HUES48 (cell line): ENCODE data around the gene IL12RB1.
"Not testable (repeated sequence)": the region's sequence is repeated elsewhere in the genome, so short reads cannot be mapped to it uniquely, and the experiment has no call there.

Experiments
- H3K27ac ChIP-seq: one replicate; pipeline ENCODE4 v1.7.0; 2013; ENCODE audit warnings: low read depth, low read length, inconsistent platforms
- H3K27me3 ChIP-seq: 2 replicates; pipeline ENCODE4 v1.6.1; 2013; ENCODE audit warnings: mild to moderate bottlenecking, low read length; ENCODE audit not compliant: control insufficient read depth, insufficient read depth
- H3K36me3 ChIP-seq: 2 replicates; pipeline ENCODE4 v1.6.1; 2013; ENCODE audit warnings: low read length; ENCODE audit not compliant: control insufficient read depth, insufficient read depth
- H3K4me1 ChIP-seq: 2 replicates; pipeline ENCODE4 v1.6.1; 2013; ENCODE audit warnings: mild to moderate bottlenecking, low read length; ENCODE audit not compliant: control insufficient read depth, insufficient read depth
- H3K4me3 ChIP-seq: 2 replicates; pipeline ENCODE4 v1.5.1; 2013; ENCODE audit warnings: mild to moderate bottlenecking, low read depth, low read length
- H3K9ac ChIP-seq: 2 replicates; pipeline ENCODE4 v1.6.1; 2013; ENCODE audit warnings: mild to moderate bottlenecking, low read depth, low read length, moderate library complexity
- H3K9me3 ChIP-seq: 2 replicates; pipeline ENCODE4 v1.6.1; 2013; ENCODE audit warnings: low read length; ENCODE audit not compliant: control insufficient read depth, insufficient read depth

The IL12RB1 gene

DNA sequence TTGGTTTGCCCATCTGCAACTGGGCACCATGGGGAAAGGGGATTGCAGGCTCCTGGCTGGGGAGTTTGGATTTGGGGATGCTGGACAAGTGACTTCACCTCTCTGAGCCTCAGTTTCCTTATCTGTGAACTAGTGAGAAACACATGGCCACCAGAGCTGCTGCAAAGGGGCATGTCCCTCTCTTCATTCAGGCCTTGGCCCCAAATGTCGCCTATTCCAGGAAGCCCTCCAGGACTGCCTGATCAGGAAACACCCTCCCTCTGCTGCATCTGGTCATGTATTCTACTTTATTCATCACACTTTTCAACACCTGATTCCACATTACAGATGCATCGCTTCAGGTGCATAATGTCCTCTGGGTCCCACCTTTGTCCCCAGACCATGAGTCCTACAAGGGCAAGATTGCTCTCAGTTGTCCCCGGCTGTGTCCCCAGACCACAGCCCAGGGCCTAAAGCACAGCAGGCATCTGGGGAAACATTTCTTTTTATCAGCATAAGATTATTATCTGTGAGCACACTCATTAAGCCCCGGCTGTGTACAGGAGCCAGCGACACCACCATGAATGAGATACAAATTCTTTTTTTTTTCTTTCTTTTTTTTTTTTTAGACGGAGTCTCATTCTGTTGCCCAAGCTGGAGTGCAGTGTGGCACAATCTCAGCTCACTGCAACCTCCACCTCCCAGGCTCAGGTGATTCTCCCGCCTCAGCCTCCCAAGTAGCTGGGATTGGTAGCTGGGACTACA, 41.3 kb downstream of the IL12RB1 start:
- H3K36me3 ChIP-seq: no peaks in the 10 kb centered on the region
- no peaks in the 10 kb centered on the region for H3K27me3 ChIP-seq
- H3K9me3 ChIP-seq: no peaks in the 10 kb centered on the region
- no peak overlapping the region for H3K4me3 ChIP-seq
- peaks cover 7% of the 10 kb centered on the region; the same call in 1 of the 2 replicates for H3K4me1 ChIP-seq
- no peak overlapping the region for H3K9ac ChIP-seq
- H3K27ac ChIP-seq: no peak overlapping the region

DNA sequence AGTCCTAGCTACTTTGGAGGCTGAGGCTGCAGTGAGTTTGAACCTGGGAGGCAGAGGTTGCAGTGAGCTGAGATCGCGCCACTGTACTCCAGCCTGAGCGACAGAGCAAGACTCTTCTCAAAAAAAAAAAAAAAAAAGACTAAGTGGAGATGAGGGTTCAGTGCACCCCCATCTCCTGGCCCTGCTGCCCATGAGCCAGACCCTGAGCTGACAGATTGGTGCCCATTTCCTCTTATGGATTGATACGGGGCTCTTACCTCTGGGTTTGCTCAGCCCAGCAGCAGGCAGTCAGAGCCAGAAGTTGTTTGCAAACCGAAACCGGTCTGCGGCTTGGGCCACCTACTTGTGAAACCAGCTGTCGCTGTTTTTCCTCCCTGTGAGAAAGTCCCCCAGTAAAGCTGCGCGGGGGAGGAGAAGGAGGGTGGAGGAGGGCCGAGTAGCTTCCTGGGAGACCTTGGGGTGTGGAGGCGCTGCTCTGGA, 41.9 kb downstream of the IL12RB1 start:
- no peak overlapping the region for H3K27ac ChIP-seq
- H3K36me3 ChIP-seq: no peaks in the 10 kb centered on the region
- no peak overlapping the region for H3K9ac ChIP-seq
- H3K27me3 ChIP-seq: no peaks in the 10 kb centered on the region
- H3K4me1 ChIP-seq: peaks cover 7% of the 10 kb centered on the region; the same call in 1 of the 2 replicates
- no peak overlapping the region for H3K4me3 ChIP-seq
- H3K9me3 ChIP-seq: no peaks in the 10 kb centered on the region

GRCh38 chr19:18043676-18044075, 43.1 kb downstream of the IL12RB1 start:
- no peaks in the 10 kb centered on the region for H3K9me3 ChIP-seq
- H3K4me3 ChIP-seq: no peak overlapping the region
- no peaks in the 10 kb centered on the region for H3K36me3 ChIP-seq
- no peak overlapping the region for H3K27ac ChIP-seq
- no peak overlapping the region for H3K9ac ChIP-seq
- peaks cover 7% of the 10 kb centered on the region; the same call in 1 of the 2 replicates for H3K4me1 ChIP-seq
- H3K27me3 ChIP-seq: no peaks in the 10 kb centered on the region

GRCh38 chr19:18041054-18041453, 45.7 kb downstream of the IL12RB1 start:
- no peak overlapping the region for H3K4me3 ChIP-seq
- H3K36me3 ChIP-seq: no peaks in the 10 kb centered on the region
- H3K9me3 ChIP-seq: no peaks in the 10 kb centered on the region
- H3K27me3 ChIP-seq: no peaks in the 10 kb centered on the region
- no peak overlapping the region for H3K9ac ChIP-seq
- no peak overlapping the region for H3K27ac ChIP-seq
- H3K4me1 ChIP-seq: peaks cover 7% of the 10 kb centered on the region; the same call in 1 of the 2 replicates

DNA sequence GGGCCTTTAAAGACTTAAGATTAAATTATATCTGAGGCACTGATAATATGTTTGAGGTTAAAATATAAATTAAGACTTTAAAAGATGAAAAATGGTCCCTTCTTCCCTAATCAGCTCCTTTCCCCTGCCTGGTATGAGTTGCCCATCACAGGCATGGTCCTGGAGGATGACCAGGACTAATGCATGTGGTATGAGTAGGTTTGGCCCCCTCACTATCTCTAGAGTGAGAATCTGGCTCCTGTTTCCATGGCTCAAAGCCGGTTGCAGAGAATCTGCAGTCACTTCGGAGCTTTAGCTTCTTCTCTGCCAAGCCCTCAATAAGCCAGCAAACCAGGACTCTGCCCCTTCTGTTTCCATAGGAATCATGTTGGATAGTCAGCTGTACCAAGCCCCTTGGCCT, 54.6 kb downstream of the IL12RB1 start:
- not testable (repeated sequence) for H3K4me1 ChIP-seq, H3K9me3 ChIP-seq, H3K4me3 ChIP-seq, H3K9ac ChIP-seq, H3K27me3 ChIP-seq, H3K27ac ChIP-seq, H3K36me3 ChIP-seq

GRCh38 chr19:18031401-18031800, 55.3 kb downstream of the IL12RB1 start:
- not testable (repeated sequence) for H3K9ac ChIP-seq

GRCh38 chr19:18029617-18030338, 57.0 kb downstream of the IL12RB1 start:
- no peaks in the 10 kb centered on the region for H3K9me3 ChIP-seq
- H3K4me1 ChIP-seq: no peaks in the 10 kb centered on the region
- H3K9ac ChIP-seq: no peak overlapping the region
- no peak overlapping the region for H3K27ac ChIP-seq
- no peak overlapping the region for H3K4me3 ChIP-seq
- no peaks in the 10 kb centered on the region for H3K27me3 ChIP-seq
- H3K36me3 ChIP-seq: no peaks in the 10 kb centered on the region

More at GRCh38 chr19:18031401-18031800, 55.3 kb downstream of the IL12RB1 start:
- H3K4me1 ChIP-seq, H3K27me3 ChIP-seq, H3K9me3 ChIP-seq, H3K27ac ChIP-seq, H3K36me3 ChIP-seq, H3K4me3 ChIP-seq: not testable (repeated sequence)

DNA sequence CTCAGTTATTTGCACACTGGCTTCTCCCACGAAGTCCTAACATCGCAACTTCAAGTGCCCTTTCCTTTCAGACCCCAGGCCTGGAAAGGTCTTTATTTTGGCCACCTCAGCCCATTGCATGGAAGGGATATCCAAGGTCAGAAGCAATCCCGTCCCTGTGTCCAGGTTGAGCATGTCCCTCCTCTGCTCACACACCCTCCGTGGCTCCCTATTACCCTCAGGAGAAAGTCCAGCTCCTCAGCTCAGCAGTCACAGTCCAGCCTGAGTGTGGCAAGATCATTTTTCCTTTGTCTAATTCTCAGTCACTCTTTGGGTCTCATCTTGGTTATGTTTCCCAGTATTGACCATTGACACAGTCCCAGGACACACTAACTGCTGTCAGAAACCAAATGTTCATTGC, 59.6 kb downstream of the IL12RB1 start:
- no peaks in the 10 kb centered on the region for H3K36me3 ChIP-seq
- H3K27ac ChIP-seq: no peak overlapping the region
- H3K4me1 ChIP-seq: no peaks in the 10 kb centered on the region
- H3K27me3 ChIP-seq: no peaks in the 10 kb centered on the region
- H3K9ac ChIP-seq: no peak overlapping the region
- H3K9me3 ChIP-seq: no peaks in the 10 kb centered on the region
- H3K4me3 ChIP-seq: no peak overlapping the region

- Histone ChIP-seq H3K27me3 (no peaks in the 10 kb centered on the region), H3K9me3 (no peaks in the 10 kb centered on the region), H3K4me1 (no peaks in the 10 kb centered on the region), H3K9ac (no peak overlapping the region), H3K27ac (no peak overlapping the region), H3K36me3 (no peaks in the 10 kb centered on the region), H3K4me3 (no peak overlapping the region)
Observed at GRCh38 chr19:18023622-18024251, 63.0 kb downstream of the IL12RB1 start.

- Histone ChIP-seq H3K36me3 (no peaks in the 10 kb centered on the region), H3K4me1 (no peaks in the 10 kb centered on the region), H3K4me3 (no peak overlapping the region), H3K9ac (no peak overlapping the region), H3K27me3 (no peaks in the 10 kb centered on the region), H3K9me3 (no peaks in the 10 kb centered on the region), H3K27ac (no peak overlapping the region)
Observed at GRCh38 chr19:18021121-18021755, 65.5 kb downstream of the IL12RB1 start.
